Prostate gland (tissue), 2 donors: ENCODE measurements around the gene SLC49A4. TPM values are rescaled to one million over a fixed set of nuclear protein-coding genes. Genes with fewer than 3 reads are reported as not detected.

ENCODE experiments used
- DNase-seq: peaks from one replicate; pipeline ENCODE4 v3.0.0-alpha.2; 2019; ENCODE audit warnings: low spot score
- H3K27ac ChIP-seq, 2 donors: fragments of 200-600 bp; sonication (generic); 2 replicates each; pipeline ENCODE4 v1.5.1; 2017 to 2019
- H3K27me3 ChIP-seq: fragments of 200-600 bp; sonication (generic); replicated peaks from 2 replicates; pipeline ENCODE4 v1.5.1; 2019; ENCODE audit not compliant: insufficient read depth
- H3K36me3 ChIP-seq, 2 donors: fragments of 200-600 bp; sonication (generic); 1 replicate in 1 of 2; 2 replicates in 1 of 2; pipeline versions ENCODE4 v1.5.1 to v1.8.1; 2017 to 2019
- H3K4me1 ChIP-seq: fragments of 200-600 bp; sonication (generic); replicated peaks from 2 replicates; pipeline ENCODE4 v1.5.1; 2019
- H3K4me3 ChIP-seq, 2 donors: fragments of 200-600 bp; sonication (generic); 2 replicates each; pipeline ENCODE4 v1.5.1; 2017 to 2019
- H3K9me3 ChIP-seq: fragments of 200-600 bp; sonication (generic); 2 replicates; pipeline ENCODE4 v1.5.1; 2017
- CTCF ChIP-seq, 4 experiments: fragments of 200-600 bp in 2 of 4; fragments of 450-650 bp in 2 of 4; sonication (generic) in 2 of 4; IDR thresholded peaks; 1 replicate in 3 of 4; 2 replicates in 1 of 4; pipeline ENCODE4 v1.5.1; 2016 to 2019; ENCODE audit warnings: antibody characterized with exemption in 4 of 4, mild to moderate bottlenecking in 2 of 4, moderate library complexity in 2 of 4
- POLR2A ChIP-seq: fragments of 450-650 bp; IDR thresholded peaks from one replicate; pipeline ENCODE4 v1.6.1; 2016; ENCODE audit warnings: antibody characterized with exemption, mild to moderate bottlenecking
- POLR2AphosphoS5 ChIP-seq: sonication (generic); formaldehyde crosslinking; IDR thresholded peaks from one replicate; pipeline ENCODE4 v1.6.1; 2017; ENCODE audit warnings: antibody characterized with exemption
- WGBS: methylation state at CpG from one replicate; pipeline ENCODE4 v1.1.5; 2018; 5-methylcytosine and 5-hydroxymethylcytosine counted together
- intact Hi-C: fragments of 100-400 bp; cut with DNase I; formaldehyde crosslinking; loops from one replicate; pipeline ENCODE4 v1.14.2; 2022
- total RNA-seq, 2 donors: library from RNA; depleted of rRNA; stranded (reverse); fragments of >200 nt; gene quantifications; one replicate each; pipeline ENCODE4 v1.1.0, GENCODE V29; 2016

The SLC49A4 gene
- total RNA-seq, 2 donors from 2014 or later: 26.7 to 34.7 TPM

- Histone ChIP-seq H3K4me3 (no peak overlapping the region), H3K27me3 (no peaks in the 10 kb centered on the region), H3K4me1 (no peaks in the 10 kb centered on the region), H3K9me3 (no peaks in the 10 kb centered on the region), H3K36me3 (no peaks in the 10 kb centered on the region), H3K27ac (no peak overlapping the region)
- no peak for DNase-seq
- 42% methylated on average over 4 of the region's 4 CpGs for WGBS
- intact Hi-C loops: no loop called here
- TF ChIP-seq POLR2AphosphoS5 (no peak), POLR2A (no peak), CTCF (IDR thresholded peaks at IDR 0.05) (no peak)
Measured at GRCh38 chr3:122890720-122891220, 95.9 kb downstream of the SLC49A4 start.

- TF ChIP-seq POLR2AphosphoS5 (no peak), POLR2A (no peak), CTCF (IDR thresholded peaks at IDR 0.05) (no peak)
- no peaks in the 10 kb centered on the region for H3K9me3 ChIP-seq
- H3K27ac ChIP-seq: no peak overlapping the region
- H3K4me1 ChIP-seq: no peaks in the 10 kb centered on the region
- intact Hi-C loops: no loop called here
- DNase-seq: no peak
- H3K36me3 ChIP-seq: no peaks in the 10 kb centered on the region
- H3K27me3 ChIP-seq: no peaks in the 10 kb centered on the region
- WGBS: 56% methylated on average over 21 of the region's 21 CpGs
- no peak overlapping the region for H3K4me3 ChIP-seq
Measured at GRCh38 chr3:122892118-122892960, 97.5 kb downstream of the SLC49A4 start.

- H3K4me3 ChIP-seq: no peak overlapping the region
- no peak for TF ChIP-seq CTCF (IDR thresholded peaks at IDR 0.05)
- TF ChIP-seq POLR2A: no peak
- TF ChIP-seq POLR2AphosphoS5: no peak
- no peaks in the 10 kb centered on the region for H3K36me3 ChIP-seq
- no peaks in the 10 kb centered on the region for H3K4me1 ChIP-seq
- no peak overlapping the region for H3K27ac ChIP-seq
- WGBS: 87% methylated on average over 8 of the region's 8 CpGs
- DNase-seq: no peak
- H3K9me3 ChIP-seq: no peaks in the 10 kb centered on the region
- no peaks in the 10 kb centered on the region for H3K27me3 ChIP-seq
- intact Hi-C loops: no loop called here
Measured at GRCh38 chr3:122893282-122893681, 98.4 kb downstream of the SLC49A4 start.

GRCh38 chr3:122893754-122894668 lies 99.1 kb downstream of the SLC49A4 start:
- 76% methylated on average over 17 of the region's 17 CpGs for WGBS
- no peak overlapping the region for H3K27ac ChIP-seq
- no peak for DNase-seq
- H3K27me3 ChIP-seq: no peaks in the 10 kb centered on the region
- no peak for TF ChIP-seq POLR2AphosphoS5
- no peak for TF ChIP-seq POLR2A
- no peaks in the 10 kb centered on the region for H3K9me3 ChIP-seq
- no peak overlapping the region for H3K4me3 ChIP-seq
- no peaks in the 10 kb centered on the region for H3K36me3 ChIP-seq
- H3K4me1 ChIP-seq: no peaks in the 10 kb centered on the region
- intact Hi-C loops: no loop called here

GRCh38 chr3:122898298-122898697 lies 103.4 kb downstream of the SLC49A4 start:
- no peak for DNase-seq
- no peaks in the 10 kb centered on the region for H3K36me3 ChIP-seq
- H3K4me1 ChIP-seq: no peaks in the 10 kb centered on the region
- intact Hi-C loops: no loop called here
- H3K27ac ChIP-seq: no peak overlapping the region
- no peaks in the 10 kb centered on the region for H3K27me3 ChIP-seq
- 20% methylated on average over 4 of the region's 4 CpGs for WGBS
- no peaks in the 10 kb centered on the region for H3K9me3 ChIP-seq
- H3K4me3 ChIP-seq: no peak overlapping the region
- TF ChIP-seq CTCF (IDR thresholded peaks at IDR 0.05): no peak
